DND-41 (cell line): ENCODE results near the gene SLC7A9.

Experiments used
- ATAC-seq: fragments of 200-7000 bp; cut with Tn5 transposase; 3 replicates; pipeline ENCODE4 v1.9.1; 2021; ENCODE audit warnings: low read depth; ENCODE audit not compliant: insufficient read depth
- DNase-seq: peaks from one replicate; pipeline ENCODE4 v3.0.0-alpha.2; 2020
- H2AFZ ChIP-seq: 2 replicates; pipeline ENCODE4 v1.6.0; 2012; ENCODE audit warnings: low read depth, low read length
- H3K27ac ChIP-seq: 2 replicates; pipeline ENCODE4 v1.5.1; 2012; ENCODE audit warnings: low read length, inconsistent platforms
- H3K27me3 ChIP-seq: fragments of 200-600 bp; sonication (generic); 2 replicates; pipeline ENCODE4 v1.6.0; 2012; ENCODE audit warnings: low read length, mild to moderate bottlenecking, inconsistent platforms; ENCODE audit not compliant: insufficient read depth, poor library complexity
- H3K36me3 ChIP-seq: 2 replicates; pipeline ENCODE4 v1.5.1; 2012; ENCODE audit warnings: low read length, inconsistent platforms; ENCODE audit not compliant: insufficient read depth
- H3K4me1 ChIP-seq: 2 replicates; pipeline ENCODE4 v1.5.1; 2012; ENCODE audit warnings: mild to moderate bottlenecking, low read length; ENCODE audit not compliant: insufficient read depth
- H3K4me2 ChIP-seq: 2 replicates; pipeline ENCODE4 v1.6.0; 2012; ENCODE audit warnings: mild to moderate bottlenecking, moderate library complexity, low read length, inconsistent platforms; ENCODE audit not compliant: insufficient read depth
- H3K4me3 ChIP-seq, 2 experiments: fragments of 200-600 bp in 1 of 2; shearing (Covaris generic) in 1 of 2; 2 replicates each; pipeline ENCODE4 v1.5.1; 2012 to 2016; ENCODE audit warnings: inconsistent platforms in 2 of 2, low read length in 2 of 2, mild to moderate bottlenecking in 2 of 2, low read depth in 1 of 2, moderate library complexity in 1 of 2
- H3K79me2 ChIP-seq: 2 replicates; pipeline ENCODE4 v1.6.0; 2012; ENCODE audit warnings: low read length, inconsistent platforms; ENCODE audit not compliant: insufficient read depth
- H3K9ac ChIP-seq: 2 replicates; pipeline ENCODE4 v1.6.0; 2012; ENCODE audit warnings: low read depth, mild to moderate bottlenecking, inconsistent platforms, low read length, moderate library complexity
- H3K9me3 ChIP-seq: 2 replicates; pipeline ENCODE4 v1.5.1; 2012; ENCODE audit warnings: low read length, moderate library complexity, mild to moderate bottlenecking, inconsistent platforms; ENCODE audit not compliant: insufficient read depth, severe bottlenecking
- H4K20me1 ChIP-seq: 2 replicates; pipeline ENCODE4 v1.6.0; 2012; ENCODE audit warnings: low read length; ENCODE audit not compliant: insufficient read depth
- CTCF ChIP-seq: IDR thresholded peaks from 2 replicates; pipeline ENCODE4 v1.5.1; 2012; ENCODE audit warnings: borderline replicate concordance, low read length, moderate library complexity, mild to moderate bottlenecking; ENCODE audit not compliant: poor library complexity, severe bottlenecking; ENCODE audit errors: extremely low read depth
- EZH2 ChIP-seq: IDR thresholded peaks from 3 replicates; pipeline ENCODE4 v1.6.1; 2012; ENCODE audit warnings: borderline replicate concordance, low read depth, mild to moderate bottlenecking, moderate library complexity, low read length, inconsistent platforms; ENCODE audit not compliant: severe bottlenecking

SLC7A9 gene

DNA sequence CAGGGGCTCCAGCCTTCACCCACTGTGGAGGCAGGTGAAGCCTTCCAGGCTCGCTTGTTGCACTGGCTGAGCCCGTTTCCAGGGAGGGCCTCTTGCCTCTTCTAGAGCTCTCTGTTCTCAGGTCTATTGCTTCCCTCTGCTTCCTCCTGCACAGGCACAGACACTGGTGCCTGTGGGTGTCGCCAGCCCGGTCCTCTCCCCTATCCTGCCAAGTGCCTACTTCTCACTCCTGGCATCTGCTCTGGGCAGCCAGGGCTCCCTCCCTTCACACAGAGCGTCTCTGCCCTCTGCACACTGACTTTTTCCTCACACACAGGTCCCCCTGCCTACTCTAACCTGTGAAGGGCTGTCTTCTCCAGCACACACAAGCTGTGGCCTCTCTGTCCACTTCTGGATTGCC is 60.3 kb downstream of the SLC7A9 start:
- Histone ChIP-seq H3K27me3 (peaks cover 8% of the 10 kb centered on the region), H3K36me3 (no peaks in the 10 kb centered on the region), H3K9ac (no peak overlapping the region), H3K4me3 (no peak overlapping the region), H3K9me3 (no peaks in the 10 kb centered on the region), H3K4me2 (no peak overlapping the region), H4K20me1 (no peaks in the 10 kb centered on the region), H3K27ac (no peak overlapping the region), H3K79me2 (no peaks in the 10 kb centered on the region), H2AFZ (no peak overlapping the region), H3K4me1 (no peaks in the 10 kb centered on the region)
- no peak for TF ChIP-seq CTCF
- no peak for TF ChIP-seq EZH2
- DNase-seq (no peak), ATAC-seq (no peak)

GRCh38 chr19:32808236-32808635 is 61.3 kb downstream of the SLC7A9 start:
- H3K4me3 ChIP-seq = no peak overlapping the region
- H3K36me3 ChIP-seq = no peaks in the 10 kb centered on the region
- H2AFZ ChIP-seq = no peak overlapping the region
- peaks cover 8% of the 10 kb centered on the region for H3K27me3 ChIP-seq
- TF ChIP-seq EZH2 = no peak
- no peak for TF ChIP-seq CTCF
- ATAC-seq (no peak), DNase-seq (no peak)
- no peak overlapping the region for H3K27ac ChIP-seq
- no peak overlapping the region for H3K4me2 ChIP-seq
- no peak overlapping the region for H3K9ac ChIP-seq
- no peaks in the 10 kb centered on the region for H3K79me2 ChIP-seq
- H3K4me1 ChIP-seq = no peaks in the 10 kb centered on the region
- H3K9me3 ChIP-seq = no peaks in the 10 kb centered on the region
- no peaks in the 10 kb centered on the region for H4K20me1 ChIP-seq

DNA sequence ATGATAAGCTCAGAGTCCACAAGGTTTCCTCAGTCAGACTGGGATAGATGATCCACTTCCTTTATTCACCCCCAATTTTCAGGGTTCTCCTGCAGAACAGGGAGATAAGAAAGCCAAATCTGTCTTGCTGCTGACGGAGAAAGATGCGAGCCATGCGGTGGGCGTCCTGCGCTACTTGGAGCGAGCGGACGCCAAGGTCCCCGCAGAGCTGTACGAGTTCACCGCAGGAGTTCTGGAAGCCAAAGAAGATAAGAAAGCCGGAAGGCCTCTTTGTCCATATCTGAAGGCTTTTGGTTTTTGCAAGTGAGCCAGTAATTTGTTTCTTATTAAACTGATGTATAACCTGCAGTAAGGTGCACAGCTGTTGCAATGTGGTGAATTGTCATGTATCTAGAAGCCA is 66.7 kb downstream of the SLC7A9 start:
- no peak overlapping the region for H3K4me2 ChIP-seq
- no peaks in the 10 kb centered on the region for H3K36me3 ChIP-seq
- no peaks in the 10 kb centered on the region for H3K27me3 ChIP-seq
- H3K27ac ChIP-seq = no peak overlapping the region
- H3K9me3 ChIP-seq = no peaks in the 10 kb centered on the region
- H3K4me3 ChIP-seq = no peak overlapping the region
- TF ChIP-seq CTCF (no peak), EZH2 (no peak)
- no peak overlapping the region for H3K9ac ChIP-seq
- H2AFZ ChIP-seq = no peak overlapping the region
- no peaks in the 10 kb centered on the region for H4K20me1 ChIP-seq
- no peaks in the 10 kb centered on the region for H3K4me1 ChIP-seq
- H3K79me2 ChIP-seq = no peaks in the 10 kb centered on the region
- DNase-seq (no peak), ATAC-seq (no peak)

- Histone ChIP-seq H2AFZ (no peak overlapping the region), H3K79me2 (no peaks in the 10 kb centered on the region), H3K27me3 (no peaks in the 10 kb centered on the region), H3K4me3 (no peak overlapping the region), H4K20me1 (no peaks in the 10 kb centered on the region), H3K4me1 (no peaks in the 10 kb centered on the region), H3K9ac (no peak overlapping the region), H3K9me3 (no peaks in the 10 kb centered on the region), H3K36me3 (no peaks in the 10 kb centered on the region), H3K4me2 (no peak overlapping the region), H3K27ac (no peak overlapping the region)
- DNase-seq (no peak), ATAC-seq (no peak)
- TF ChIP-seq EZH2 (no peak), CTCF (no peak)
Observed at GRCh38 chr19:32800754-32801153, 68.8 kb downstream of the SLC7A9 start.
